ENCODE results near the gene FAM117B.

FAM117B gene

DNA sequence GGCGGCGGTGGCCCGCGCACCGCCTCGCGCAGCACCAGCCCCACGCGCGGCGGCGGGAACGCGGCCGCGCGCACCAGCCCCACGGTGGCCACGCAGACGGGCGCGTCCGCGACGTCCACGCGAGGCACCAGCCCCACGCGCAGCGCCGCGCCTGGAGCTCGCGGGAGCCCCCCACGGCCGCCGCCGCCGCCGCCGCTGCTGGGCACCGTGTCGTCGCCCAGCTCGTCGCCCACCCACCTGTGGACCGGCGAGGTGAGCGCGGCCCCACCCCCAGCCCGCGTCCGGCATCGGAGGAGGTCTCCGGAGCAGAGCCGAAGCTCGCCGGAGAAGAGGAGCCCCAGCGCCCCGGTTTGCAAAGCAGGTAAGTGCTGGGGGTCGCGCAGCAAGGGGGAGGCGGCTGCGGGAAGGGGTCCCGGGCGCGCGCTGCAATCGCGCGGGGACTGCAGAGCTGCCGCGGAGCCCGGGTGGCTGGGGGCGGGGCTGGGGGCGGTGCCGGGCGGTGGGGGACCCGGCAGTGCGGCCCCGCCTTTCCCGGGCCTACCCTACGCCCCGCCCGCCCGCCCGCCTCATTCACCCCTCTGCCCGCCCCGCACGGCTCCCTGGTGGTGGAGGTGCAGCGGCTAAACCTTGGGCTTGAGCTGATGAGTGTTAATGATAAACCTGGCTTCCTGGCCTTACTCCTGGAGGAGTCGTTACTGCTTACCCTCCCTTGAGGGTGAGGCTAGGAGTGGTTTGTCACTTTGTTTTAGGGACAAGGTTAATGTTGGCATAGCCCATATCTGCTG lies 851 bp downstream of the FAM117B start:
- H3K4me3 ChIP-seq (ENCODE audit: low read length), result peak overlapping the region; percentile 63
- TF ChIP-seq, protein P1, sequence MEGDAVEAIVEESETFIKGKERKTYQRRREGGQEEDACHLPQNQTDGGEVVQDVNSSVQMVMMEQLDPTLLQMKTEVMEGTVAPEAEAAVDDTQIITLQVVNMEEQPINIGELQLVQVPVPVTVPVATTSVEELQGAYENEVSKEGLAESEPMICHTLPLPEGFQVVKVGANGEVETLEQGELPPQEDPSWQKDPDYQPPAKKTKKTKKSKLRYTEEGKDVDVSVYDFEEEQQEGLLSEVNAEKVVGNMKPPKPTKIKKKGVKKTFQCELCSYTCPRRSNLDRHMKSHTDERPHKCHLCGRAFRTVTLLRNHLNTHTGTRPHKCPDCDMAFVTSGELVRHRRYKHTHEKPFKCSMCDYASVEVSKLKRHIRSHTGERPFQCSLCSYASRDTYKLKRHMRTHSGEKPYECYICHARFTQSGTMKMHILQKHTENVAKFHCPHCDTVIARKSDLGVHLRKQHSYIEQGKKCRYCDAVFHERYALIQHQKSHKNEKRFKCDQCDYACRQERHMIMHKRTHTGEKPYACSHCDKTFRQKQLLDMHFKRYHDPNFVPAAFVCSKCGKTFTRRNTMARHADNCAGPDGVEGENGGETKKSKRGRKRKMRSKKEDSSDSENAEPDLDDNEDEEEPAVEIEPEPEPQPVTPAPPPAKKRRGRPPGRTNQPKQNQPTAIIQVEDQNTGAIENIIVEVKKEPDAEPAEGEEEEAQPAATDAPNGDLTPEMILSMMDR (IDR thresholded peaks at IDR 0.05; ENCODE audit: insufficient read depth, low read depth, low read length, missing control alignments), result peak; percentile 7
- DNase-seq (ENCODE audit: low read depth), result peak; percentile 86

DNA sequence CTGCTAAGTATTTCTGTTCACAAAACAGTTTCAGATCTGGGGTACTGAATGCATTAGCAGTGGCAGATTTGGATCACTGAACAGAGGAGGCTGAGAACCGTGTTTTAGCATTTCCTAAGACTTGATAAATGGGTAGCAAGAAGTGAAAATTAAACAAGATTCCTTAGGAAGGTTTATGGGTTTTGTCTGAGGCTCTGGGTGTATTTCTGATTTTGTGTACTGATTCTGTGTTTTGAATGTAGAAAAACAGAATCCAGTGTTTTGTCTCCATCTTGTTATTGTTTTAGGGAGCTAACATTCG lies 1.4 kb downstream of the FAM117B start:
- no peak for DNase-seq (ENCODE audit: low read depth)
- TF ChIP-seq, protein P1 (IDR thresholded peaks at IDR 0.05; ENCODE audit: insufficient read depth, low read depth, low read length, missing control alignments), result peak; percentile 3
- peak overlapping the region; percentile 61 for H3K4me3 ChIP-seq (ENCODE audit: low read length)

DNA sequence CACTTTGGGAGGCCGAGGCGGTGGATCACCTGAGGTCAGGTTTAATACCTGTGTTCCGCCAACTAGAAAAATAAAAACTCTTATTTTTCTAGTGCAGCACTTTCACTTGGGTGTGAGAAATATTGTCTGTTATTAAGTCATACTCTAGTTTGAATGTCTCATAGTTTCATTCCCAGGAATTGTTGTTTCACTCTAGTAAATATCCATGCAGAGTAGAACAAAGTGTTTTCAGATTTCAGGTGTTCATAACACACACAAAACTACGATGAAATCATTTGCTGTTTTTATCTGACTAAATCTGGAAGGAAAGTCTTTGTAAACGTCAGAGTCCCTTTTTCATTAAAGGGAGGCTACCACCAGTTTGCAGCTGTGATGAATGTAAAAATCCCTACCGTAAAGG lies 4.0 kb downstream of the FAM117B start:
- TF ChIP-seq, protein P1 (IDR thresholded peaks at IDR 0.05; ENCODE audit: insufficient read depth, low read depth, low read length, missing control alignments), result no peak
- H3K4me3 ChIP-seq (ENCODE audit: low read length), result no peak overlapping the region
- no peak for DNase-seq (ENCODE audit: low read depth)

DNA sequence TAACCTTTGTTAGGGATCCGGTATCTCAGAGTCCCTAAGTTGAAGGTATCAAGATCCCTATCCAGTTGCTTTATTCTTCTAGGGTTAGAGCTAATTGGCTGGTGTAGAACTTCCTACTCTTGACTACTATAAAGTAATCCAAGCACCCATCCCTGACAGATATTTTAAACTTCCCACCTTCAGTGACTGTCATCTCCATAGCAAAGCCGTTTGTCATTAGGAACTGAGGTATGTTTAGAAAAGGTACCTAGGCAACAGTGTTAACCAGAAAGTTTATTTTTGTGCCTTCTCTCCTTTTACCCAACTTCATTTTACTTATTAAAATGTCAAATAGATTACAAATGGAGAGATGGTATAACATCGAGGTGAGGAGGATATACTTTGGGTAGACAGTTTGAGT lies 4.5 kb downstream of the FAM117B start:
- TF ChIP-seq, protein P1 (IDR thresholded peaks at IDR 0.05; ENCODE audit: insufficient read depth, low read depth, low read length, missing control alignments), result no peak
- H3K4me3 ChIP-seq (ENCODE audit: low read length), result no peak overlapping the region
- no peak for DNase-seq (ENCODE audit: low read depth)

DNA sequence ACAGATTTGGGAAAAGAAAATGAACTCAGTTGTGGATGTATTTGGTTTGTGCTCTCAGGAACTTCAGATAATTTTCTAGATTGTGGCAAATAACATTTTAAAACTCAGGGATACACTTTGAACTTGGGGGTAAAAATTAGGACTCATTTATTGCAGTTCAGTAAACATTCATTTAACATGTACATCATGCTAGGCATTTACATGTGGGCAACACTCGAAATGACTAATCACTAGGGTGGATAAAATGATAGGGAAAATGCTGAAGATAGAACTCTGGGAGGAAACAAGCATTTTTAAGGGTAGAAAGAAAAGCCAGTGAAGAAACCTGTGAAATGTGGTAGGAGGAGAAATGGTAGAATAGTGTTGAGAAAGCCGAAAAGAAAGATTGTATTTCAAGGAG lies 7.8 kb downstream of the FAM117B start:
- no peak overlapping the region for H3K4me3 ChIP-seq (ENCODE audit: low read length)
- no peak for DNase-seq (ENCODE audit: low read depth)
- TF ChIP-seq, protein P1 (IDR thresholded peaks at IDR 0.05; ENCODE audit: insufficient read depth, low read depth, low read length, missing control alignments), result no peak

DNA sequence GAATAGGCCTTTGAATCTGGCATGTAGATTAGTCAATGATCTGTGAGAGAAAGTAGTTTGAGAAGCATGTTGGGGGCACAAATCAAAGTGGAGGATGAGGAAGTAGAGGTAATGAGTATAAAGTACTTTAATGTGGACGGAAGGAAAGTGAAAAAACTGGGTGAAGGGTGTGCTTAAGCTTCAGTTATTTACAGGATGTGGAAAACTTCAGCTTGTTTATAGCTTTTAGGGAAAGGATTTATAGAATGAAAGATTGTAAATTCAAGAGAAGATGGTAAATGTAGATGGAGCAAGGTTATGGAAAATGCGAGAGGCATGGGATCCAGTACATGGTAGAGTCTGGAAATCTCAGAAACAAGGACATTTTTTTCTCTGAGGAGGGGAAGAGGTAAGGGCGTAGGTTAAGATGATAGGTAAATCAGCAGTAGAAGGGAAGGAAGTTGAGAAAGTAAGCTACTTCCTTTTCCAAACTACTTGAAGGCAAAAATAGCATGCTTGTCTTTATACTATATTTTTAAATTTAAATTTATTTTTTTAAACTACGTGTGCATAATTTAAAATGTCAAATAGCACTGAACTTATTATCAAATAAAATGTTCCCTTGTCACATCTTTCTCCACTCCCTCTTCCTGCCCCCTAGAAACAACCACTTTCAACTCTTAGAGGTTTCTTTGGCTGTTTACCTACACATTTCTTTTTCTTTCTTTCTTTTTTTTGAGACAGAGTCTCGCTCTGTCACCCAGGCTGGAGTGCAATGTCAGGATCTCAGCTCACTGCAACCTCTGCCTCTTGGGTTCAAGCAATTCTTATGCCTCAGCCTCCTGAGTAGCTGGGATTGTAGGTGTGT lies 8.5 kb downstream of the FAM117B start:
- DNase-seq (ENCODE audit: low read depth), result no peak
- TF ChIP-seq, protein P1 (IDR thresholded peaks at IDR 0.05; ENCODE audit: insufficient read depth, low read depth, low read length, missing control alignments), result no peak
- H3K4me3 ChIP-seq (ENCODE audit: low read length), result no peak overlapping the region
